Spleen (tissue), 13 donors: ENCODE data around the gene MDH2. TPM values are rescaled to one million over a fixed set of nuclear protein-coding genes. Genes with fewer than 3 reads are reported as not detected.

ENCODE experiments used
- DNase-seq: peaks from one replicate; pipeline ENCODE4 v3.0.0-alpha.2; 2020
- H3K27ac ChIP-seq, 8 donors: fragments of 200-600 bp; sonication (generic) in 7 of 8; 1 replicate in 4 of 8; 2 replicates in 4 of 8; pipeline versions ENCODE4 v1.5.0 to v1.8.0; 2016 to 2021; ENCODE audit warnings: inconsistent platforms in 4 of 8, mild to moderate bottlenecking in 4 of 8, moderate library complexity in 1 of 8
- H3K27me3 ChIP-seq, 7 donors: fragments of 200-600 bp; sonication (generic) in 6 of 7; replicated peaks in 1 of 7; 1 replicate in 4 of 7; 2 replicates in 3 of 7; pipeline versions ENCODE4 v1.5.0 to v1.8.0; 2016 to 2021; ENCODE audit warnings: inconsistent platforms in 3 of 7, mild to moderate bottlenecking in 1 of 7
- H3K36me3 ChIP-seq, 6 donors: fragments of 200-600 bp; sonication (generic) in 5 of 6; 1 replicate in 4 of 6; 2 replicates in 2 of 6; pipeline versions ENCODE4 v1.5.0 to v1.8.0; 2016 to 2021; ENCODE audit warnings: inconsistent platforms in 2 of 6
- H3K4me1 ChIP-seq, 6 donors: fragments of 200-600 bp; sonication (generic) in 5 of 6; 1 replicate in 3 of 6; 2 replicates in 3 of 6; pipeline versions ENCODE4 v1.5.0 to v1.8.0; 2016 to 2021; ENCODE audit warnings: inconsistent platforms in 3 of 6
- H3K4me3 ChIP-seq, 8 donors: fragments of 200-600 bp; sonication (generic) in 7 of 8; 1 replicate in 4 of 8; 2 replicates in 4 of 8; pipeline versions ENCODE4 v1.5.0 to v1.8.0; 2016 to 2021; ENCODE audit warnings: inconsistent platforms in 4 of 8, mild to moderate bottlenecking in 4 of 8, moderate library complexity in 2 of 8
- H3K9me3 ChIP-seq, 8 donors: fragments of 200-600 bp; sonication (generic) in 7 of 8; 1 replicate in 4 of 8; 2 replicates in 4 of 8; pipeline versions ENCODE4 v1.5.0 to v1.8.0; 2016 to 2021; ENCODE audit warnings: inconsistent platforms in 4 of 8
- CTCF ChIP-seq, 11 experiments: fragments of 200-600 bp in 7 of 11; fragments of 450-650 bp in 4 of 11; sonication (generic) in 4 of 11; IDR thresholded peaks in 8 of 11; conservative IDR thresholded peaks in 3 of 11; 1 replicate in 7 of 11; 2 replicates in 4 of 11; pipeline versions ENCODE4 v1.4.0 to v1.8.0; 2016 to 2021; ENCODE audit warnings: antibody characterized with exemption in 11 of 11, inconsistent platforms in 4 of 11, mild to moderate bottlenecking in 1 of 11
- POLR2A ChIP-seq, 3 donors: fragments of 450-650 bp; IDR thresholded peaks; one replicate each; pipeline ENCODE4 v1.5.1; 2017; ENCODE audit warnings: antibody characterized with exemption in 3 of 3, mild to moderate bottlenecking in 1 of 3
- POLR2AphosphoS5 ChIP-seq, 3 donors: sonication (generic); formaldehyde crosslinking; IDR thresholded peaks; one replicate each; pipeline ENCODE4 v1.5.1; 2017; ENCODE audit warnings: antibody characterized with exemption in 3 of 3
- WGBS, 5 donors: extraction: QIAGEN DNeasy Blood & Tissue Kit in 3 of 5; methylation state at CpG; one replicate each; pipeline versions ENCODE4 v1.1.5 to v1.1.7; 2013 to 2018; 5-methylcytosine and 5-hydroxymethylcytosine counted together
- intact Hi-C: fragments of 100-400 bp; cut with DNase I; formaldehyde crosslinking; loops from one replicate; pipeline ENCODE4 v1.15.0; 2023; ENCODE audit warnings: low total_unique reads
- long read RNA-seq, 2 donors: transcript quantifications; one replicate each; lab custom pipeline, GENCODE V29; 2026
- polyA plus RNA-seq, 3 donors: library from polyadenylated mRNA; stranded (reverse); fragments of 200-250 nt; gene quantifications; one replicate each; pipeline ENCODE4 v1.2.1, GENCODE V29; 2013
- total RNA-seq, 7 donors: library from RNA; depleted of rRNA in 3 of 7; stranded (reverse); fragments of >200 nt in 3 of 7; fragmentation: NEBNext Ultra II Directional in 4 of 7; extraction: Animal tissue kit (Norgen Biotek cat#: 25700) in 4 of 7; gene quantifications; one replicate each; pipeline versions ENCODE4 v1.1.0 to v1.2.1, GENCODE V29; 2016 to 2021
- donor health status: healthy with polysubstance abuse.
- donor health status: DM: no; HTN: no; CAD: no; lungs with moderate emphysema.
- donor health status: DM: no; HTN: no; CAD: no.
- donor health status: Bipolar disorder and iron deficiency.
- donor health status: healthy.
- donor health status: DM: no; HTN: no; CAD: no.
- donor health status: DM: yes; HTN: yes; CAD: no.

Gene MDH2
- 100 to 1,000 TPM in 3 of 7 donors, 10 to 100 TPM in 4; 62.2 to 129 (median 97.7) TPM for total RNA-seq
- 10 to 100 TPM; 45.5 to 74.1 (median 71.4) TPM for polyA plus RNA-seq
- long read RNA-seq, donor 1, transcript MDH2-201 (9 exons, 2,209 nt) = major isoform, 46 of 73 reads
- long read RNA-seq, donor 1, partial matches to known transcripts = 22 of 73 reads
- long read RNA-seq, donor 1, other reads (novel, unspliced or antisense) = 0 of 73 reads
- long read RNA-seq, donor 2, transcript MDH2-201 (9 exons, 2,209 nt) = major isoform, 53 of 76 reads
- long read RNA-seq, donor 2, partial matches to known transcripts = 19 of 76 reads
- long read RNA-seq, donor 2, other reads (novel, unspliced or antisense) = 0 of 76 reads

GRCh38 chr7:76047811-76048667 is at the start of gene MDH2, which contains the start of gene STYXL1:
Gene MDH2, plus strand, starts transcription at chr7:76048106. Its CDS starts 55 bp downstream, at chr7:76048161.
Gene STYXL1, minus strand, starts transcription at chr7:76048000. Its CDS starts 17,477 bp downstream, at chr7:76030523.
- Histone ChIP-seq H3K4me1 (peaks cover 14 to 86% (median 57%) of the 10 kb centered on the region in 6 donors), H3K36me3 (peaks cover 0 to 46% (median 3%) of the 10 kb centered on the region in 6 donors), H3K27me3 (no peaks in the 10 kb centered on the region), H3K9me3 (no peaks in the 10 kb centered on the region), H3K27ac (peak within 1 kb of the TSS; percentile 86 to 97 (median 92)), H3K4me3 (peak within 1 kb of the TSS; percentile 73 to 99 (median 96))
- peak; percentile 97 for DNase-seq
- intact Hi-C loops = no loop called here
- 0 to 1% (median 1%) methylated on average over 32 to 58 of the region's 58 CpGs for WGBS, 5 donors
- peak in 5 of 11 experiments; percentile 12 to 55 (median 50) for TF ChIP-seq CTCF (IDR thresholded peaks at IDR 0.05 in 8 of 11, conservative IDR thresholded peaks at IDR 0.05 in 3 of 11)
- TF ChIP-seq POLR2A (IDR thresholded peaks at IDR 0.05) = peak in 2 of 3 donors; percentile 17 to 60
- peak; percentile 96 to 98 (median 97) for TF ChIP-seq POLR2AphosphoS5 (IDR thresholded peaks at IDR 0.05)

GRCh38 chr7:76000566-76000965 is 47.3 kb upstream of the MDH2 start:
- H3K27ac ChIP-seq = no peak overlapping the region
- H3K4me1 ChIP-seq = peaks cover 0 to 22% (median under 1%) of the 10 kb centered on the region in 6 donors
- 94 to 96% (median 96%) methylated on average over 3 to 11 of the region's 11 CpGs for WGBS, 5 donors
- no peak for DNase-seq
- H3K4me3 ChIP-seq = no peak overlapping the region
- intact Hi-C loops = no loop called here
- H3K36me3 ChIP-seq = peaks cover 0 to 74% (median 39%) of the 10 kb centered on the region in 6 donors
- no peaks in the 10 kb centered on the region for H3K9me3 ChIP-seq
- TF ChIP-seq POLR2AphosphoS5 (IDR thresholded peaks at IDR 0.05) (no peak), CTCF (IDR thresholded peaks at IDR 0.05 in 8 of 11, conservative IDR thresholded peaks at IDR 0.05 in 3 of 11) (no peak), POLR2A (IDR thresholded peaks at IDR 0.05) (no peak)
- no peaks in the 10 kb centered on the region for H3K27me3 ChIP-seq

GRCh38 chr7:76002139-76002538 is 45.8 kb upstream of the MDH2 start:
- Histone ChIP-seq H3K4me1 (peaks cover 0 to 7% (median 0%) of the 10 kb centered on the region in 6 donors), H3K36me3 (peaks cover 0 to 74% (median 41%) of the 10 kb centered on the region in 6 donors), H3K9me3 (no peaks in the 10 kb centered on the region), H3K27ac (no peak overlapping the region), H3K27me3 (no peaks in the 10 kb centered on the region), H3K4me3 (no peak overlapping the region)
- WGBS, 5 donors = 92 to 97% (median 94%) methylated on average over 6 of the region's 6 CpGs
- intact Hi-C loops = no loop called here
- TF ChIP-seq POLR2A (IDR thresholded peaks at IDR 0.05) (no peak), POLR2AphosphoS5 (IDR thresholded peaks at IDR 0.05) (no peak), CTCF (IDR thresholded peaks at IDR 0.05 in 8 of 11, conservative IDR thresholded peaks at IDR 0.05 in 3 of 11) (no peak)
- no peak for DNase-seq
